Parathyroid adenoma (tissue), 2 donors: Measurements from ENCODE around the gene CSMD2.

Source experiments
- H2AFZ ChIP-seq: fragments of 300-600 bp; sonication (generic); one replicate; pipeline ENCODE4 v1.7.0; 2017; ENCODE audit warnings: antibody characterized with exemption, mild to moderate bottlenecking
- H3K27ac ChIP-seq: fragments of 300-600 bp; sonication (generic); one replicate; pipeline ENCODE4 v1.7.0; 2017
- H3K27me3 ChIP-seq: fragments of 300-600 bp; sonication (generic); one replicate; pipeline ENCODE4 v1.7.0; 2017; ENCODE audit warnings: low read length; ENCODE audit not compliant: control insufficient read depth, insufficient read depth
- H3K36me3 ChIP-seq: fragments of 300-600 bp; sonication (generic); one replicate; pipeline ENCODE4 v1.7.0; 2017; ENCODE audit warnings: low read length; ENCODE audit not compliant: control insufficient read depth, insufficient read depth
- H3K4me1 ChIP-seq: fragments of 300-600 bp; sonication (generic); one replicate; pipeline ENCODE4 v1.7.0; 2017; ENCODE audit warnings: control low read depth
- H3K4me2 ChIP-seq: fragments of 300-600 bp; sonication (generic); one replicate; pipeline ENCODE4 v1.7.0; 2017; ENCODE audit warnings: low read length
- H3K4me3 ChIP-seq: fragments of 300-600 bp; sonication (generic); one replicate; pipeline ENCODE4 v1.7.0; 2017; ENCODE audit warnings: low read depth, low read length
- H3K79me2 ChIP-seq: fragments of 300-600 bp; sonication (generic); one replicate; pipeline ENCODE4 v1.7.0; 2017; ENCODE audit warnings: control low read depth
- H3K9ac ChIP-seq: fragments of 300-600 bp; sonication (generic); one replicate; pipeline ENCODE4 v1.7.0; 2017; ENCODE audit warnings: mild to moderate bottlenecking
- H3K9me3 ChIP-seq: fragments of 300-600 bp; sonication (generic); one replicate; pipeline ENCODE4 v1.7.0; 2017; ENCODE audit warnings: low read length; ENCODE audit not compliant: control insufficient read depth
- TF ChIP-seq, protein P1 (sequence below): fragments of 300-600 bp; sonication (generic); IDR thresholded peaks from one replicate; pipeline ENCODE4 v1.7.0; 2017; ENCODE audit warnings: antibody characterized with exemption, mild to moderate bottlenecking
- donor health status: primary hyperparathyroidism.

CSMD2 gene

DNA sequence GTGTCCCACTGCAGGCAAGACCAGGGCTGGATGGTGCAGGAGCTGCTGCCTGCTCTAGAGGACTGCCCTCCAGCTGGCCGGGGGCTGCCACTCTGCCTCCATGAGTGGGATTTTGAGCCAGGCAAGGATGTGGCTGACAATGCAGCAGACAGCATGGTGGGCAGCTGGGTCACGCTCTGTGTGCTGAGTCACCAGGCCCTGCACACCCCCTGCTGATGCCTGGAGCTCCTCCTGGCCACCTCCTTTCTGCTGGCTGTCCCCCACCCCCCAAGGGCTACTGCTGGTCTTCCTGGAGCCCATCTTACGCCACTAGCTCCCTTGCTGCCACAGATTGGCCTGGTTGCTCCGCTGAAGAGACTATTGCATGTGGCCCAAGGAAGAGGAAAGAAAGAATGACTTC lies 696.5 kb downstream of the CSMD2 start:
- Histone ChIP-seq H3K36me3 (no peaks in the 10 kb centered on the region), H3K9me3 (no peaks in the 10 kb centered on the region), H3K4me2 (no peak overlapping the region), H3K27me3 (no peaks in the 10 kb centered on the region), H3K4me1 (no peaks in the 10 kb centered on the region), H3K9ac (no peak overlapping the region), H3K4me3 (no peak overlapping the region), H3K79me2 (no peaks in the 10 kb centered on the region), H2AFZ (no peak overlapping the region), H3K27ac (no peak overlapping the region)
- TF ChIP-seq, protein P1, sequence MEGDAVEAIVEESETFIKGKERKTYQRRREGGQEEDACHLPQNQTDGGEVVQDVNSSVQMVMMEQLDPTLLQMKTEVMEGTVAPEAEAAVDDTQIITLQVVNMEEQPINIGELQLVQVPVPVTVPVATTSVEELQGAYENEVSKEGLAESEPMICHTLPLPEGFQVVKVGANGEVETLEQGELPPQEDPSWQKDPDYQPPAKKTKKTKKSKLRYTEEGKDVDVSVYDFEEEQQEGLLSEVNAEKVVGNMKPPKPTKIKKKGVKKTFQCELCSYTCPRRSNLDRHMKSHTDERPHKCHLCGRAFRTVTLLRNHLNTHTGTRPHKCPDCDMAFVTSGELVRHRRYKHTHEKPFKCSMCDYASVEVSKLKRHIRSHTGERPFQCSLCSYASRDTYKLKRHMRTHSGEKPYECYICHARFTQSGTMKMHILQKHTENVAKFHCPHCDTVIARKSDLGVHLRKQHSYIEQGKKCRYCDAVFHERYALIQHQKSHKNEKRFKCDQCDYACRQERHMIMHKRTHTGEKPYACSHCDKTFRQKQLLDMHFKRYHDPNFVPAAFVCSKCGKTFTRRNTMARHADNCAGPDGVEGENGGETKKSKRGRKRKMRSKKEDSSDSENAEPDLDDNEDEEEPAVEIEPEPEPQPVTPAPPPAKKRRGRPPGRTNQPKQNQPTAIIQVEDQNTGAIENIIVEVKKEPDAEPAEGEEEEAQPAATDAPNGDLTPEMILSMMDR, result no peak

DNA sequence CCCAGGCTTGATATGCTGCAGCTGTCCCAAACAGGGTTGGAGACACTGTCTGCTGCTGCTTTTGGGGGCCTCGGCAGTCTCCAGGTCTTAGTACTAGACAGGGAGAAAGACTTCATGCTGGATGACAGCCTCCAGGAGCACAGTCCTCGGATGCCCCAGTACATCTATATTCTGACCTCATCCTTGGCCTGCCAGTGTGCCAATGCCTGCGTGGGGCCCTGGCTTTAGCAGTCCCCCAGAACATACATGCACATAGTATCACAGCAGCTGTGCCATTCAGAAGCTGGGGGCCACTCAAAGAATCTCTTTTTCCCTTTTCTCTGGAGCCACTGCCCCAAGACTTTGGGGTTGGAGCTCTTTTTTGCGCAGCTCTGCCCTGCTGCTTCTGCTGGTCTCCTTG lies 697.0 kb downstream of the CSMD2 start:
- Histone ChIP-seq H3K9me3 (no peaks in the 10 kb centered on the region), H2AFZ (no peak overlapping the region), H3K27me3 (no peaks in the 10 kb centered on the region), H3K4me3 (no peak overlapping the region), H3K4me1 (no peaks in the 10 kb centered on the region), H3K27ac (no peak overlapping the region), H3K36me3 (no peaks in the 10 kb centered on the region), H3K4me2 (no peak overlapping the region), H3K9ac (no peak overlapping the region), H3K79me2 (no peaks in the 10 kb centered on the region)
- TF ChIP-seq, protein P1, result no peak

DNA sequence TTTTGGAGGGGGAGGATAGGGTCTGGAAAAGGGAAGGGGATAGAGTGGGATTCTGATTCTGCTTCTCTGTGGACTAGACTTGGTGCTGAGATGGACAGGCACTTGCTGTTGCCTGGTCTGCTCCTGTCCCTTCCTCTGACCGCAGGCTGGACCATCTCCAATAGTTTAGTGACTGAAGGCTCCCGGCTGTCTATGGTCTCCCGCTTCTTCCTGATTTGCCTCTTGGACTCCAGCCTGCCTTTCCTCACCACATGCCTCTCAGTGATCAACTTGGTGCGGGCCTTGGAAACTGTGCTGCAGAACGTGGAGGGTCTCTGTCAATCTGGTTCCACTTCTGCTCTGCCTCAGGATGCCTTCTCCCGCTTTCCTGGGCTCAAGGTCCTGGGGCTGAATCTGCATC lies 698.9 kb downstream of the CSMD2 start:
- Histone ChIP-seq H3K9me3 (no peaks in the 10 kb centered on the region), H3K9ac (no peak overlapping the region), H3K27ac (no peak overlapping the region), H3K4me3 (no peak overlapping the region), H3K4me1 (no peaks in the 10 kb centered on the region), H3K4me2 (no peak overlapping the region), H2AFZ (no peak overlapping the region), H3K27me3 (no peaks in the 10 kb centered on the region), H3K79me2 (no peaks in the 10 kb centered on the region), H3K36me3 (no peaks in the 10 kb centered on the region)
- TF ChIP-seq, protein P1, result no peak

DNA sequence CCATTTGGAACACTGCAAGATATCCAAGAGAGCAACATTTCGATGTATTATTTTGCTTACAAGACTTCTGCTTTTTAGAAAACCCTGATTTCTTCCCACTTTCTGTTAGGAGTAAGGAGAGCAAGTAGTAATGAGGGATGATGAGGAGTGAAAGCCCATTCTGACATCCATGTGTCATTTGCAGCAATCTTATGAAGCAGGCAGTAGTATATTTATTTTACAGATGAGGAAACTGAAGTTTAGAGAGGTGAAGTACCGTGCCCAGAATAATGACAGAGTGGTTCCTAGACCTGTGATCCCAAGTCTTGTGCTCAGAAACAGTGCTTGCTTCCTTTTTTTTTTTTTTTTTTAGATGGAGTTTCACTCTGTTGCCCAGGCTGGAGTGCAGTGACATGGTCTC lies 699.7 kb downstream of the CSMD2 start:
- no peaks in the 10 kb centered on the region for H3K4me1 ChIP-seq
- H3K27me3 ChIP-seq, result no peaks in the 10 kb centered on the region

DNA sequence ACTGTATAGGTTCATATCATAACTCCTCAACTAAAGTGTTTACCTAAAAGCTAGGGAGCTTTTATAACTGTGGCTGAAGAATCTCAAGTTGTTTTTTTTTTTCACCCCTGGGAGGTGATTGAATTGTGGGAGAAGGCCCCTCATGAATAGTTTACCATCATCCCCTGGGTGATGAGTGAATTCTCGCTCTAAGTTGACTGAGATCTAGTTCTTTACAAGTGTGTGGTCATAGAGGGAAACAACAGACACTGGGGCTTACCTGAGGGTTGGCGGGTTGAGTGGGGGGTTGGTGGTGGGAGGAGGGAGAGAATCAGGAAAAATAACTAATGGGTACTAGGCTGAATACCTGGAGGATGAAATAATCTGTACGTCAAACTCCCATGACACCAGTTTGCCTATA lies 700.5 kb downstream of the CSMD2 start:
- no peak overlapping the region for H3K4me2 ChIP-seq
- H3K27me3 ChIP-seq, result no peaks in the 10 kb centered on the region
- no peak overlapping the region for H3K27ac ChIP-seq
- H3K4me1 ChIP-seq, result no peaks in the 10 kb centered on the region
- no peak overlapping the region for H3K4me3 ChIP-seq
- no peaks in the 10 kb centered on the region for H3K79me2 ChIP-seq
- H2AFZ ChIP-seq, result no peak overlapping the region
- no peaks in the 10 kb centered on the region for H3K9me3 ChIP-seq
- no peak overlapping the region for H3K9ac ChIP-seq
- TF ChIP-seq, protein P1, result no peak
- H3K36me3 ChIP-seq, result no peaks in the 10 kb centered on the region

More for the DNA sequence above, 699.7 kb downstream of the CSMD2 start:
- TF ChIP-seq, protein P1, result no peak
- Histone ChIP-seq H2AFZ (no peak overlapping the region), H3K9ac (no peak overlapping the region), H3K27ac (no peak overlapping the region), H3K79me2 (no peaks in the 10 kb centered on the region), H3K9me3 (no peaks in the 10 kb centered on the region), H3K4me3 (no peak overlapping the region), H3K36me3 (no peaks in the 10 kb centered on the region), H3K4me2 (no peak overlapping the region)
